Effector memory CD8-positive, alpha-beta T cell (primary cell): ENCODE measurements around the gene NDRG3.
"Not testable (repeated sequence)": the region's sequence is repeated elsewhere in the genome, so short reads cannot be mapped to it uniquely, and the experiment has no call there.

Experiments
- ATAC-seq: fragments of 150-1000 bp; cut with Tn5 transposase; replicated peaks from 2 replicates; pipeline ENCODE4 v1.10.0; 2021; ENCODE audit warnings: mild to moderate bottlenecking, moderate library complexity
- DNase-seq, 3 experiments: peaks; one replicate each; pipeline ENCODE4 v3.0.0; 2021
- H3K27ac Mint-ChIP-seq, 2 donors: one replicate each; pipeline ENCODE4 v1.8.0; 2022; ENCODE audit warnings: mild to moderate bottlenecking in 2 of 2, mixed read lengths in 2 of 2, moderate library complexity in 2 of 2
- H3K27me3 Mint-ChIP-seq, 2 donors: one replicate each; pipeline ENCODE4 v1.8.0; 2022; ENCODE audit warnings: mixed read lengths in 2 of 2
- H3K36me3 Mint-ChIP-seq: one replicate; pipeline ENCODE4 v1.8.0; 2022; ENCODE audit warnings: mild to moderate bottlenecking, moderate library complexity, mixed read lengths; ENCODE audit not compliant: insufficient read depth
- H3K4me1 Mint-ChIP-seq, 2 donors: one replicate each; pipeline ENCODE4 v1.8.0; 2022; ENCODE audit warnings: low read depth in 2 of 2, mixed read lengths in 2 of 2
- H3K4me3 Mint-ChIP-seq, 2 donors: one replicate each; pipeline ENCODE4 v1.8.0; 2022; ENCODE audit warnings: mild to moderate bottlenecking in 2 of 2, mixed read lengths in 2 of 2, moderate library complexity in 2 of 2
- H3K9me3 Mint-ChIP-seq, 2 donors: one replicate each; pipeline ENCODE4 v1.8.0; 2022; ENCODE audit warnings: mixed read lengths in 2 of 2

Gene NDRG3

GRCh38 chr20:36644032-36644705, 101.7 kb downstream of the NDRG3 start:
- Mint-ChIP-seq H3K27ac (peak overlapping the region; percentile 98 to 99), H3K4me1 (peaks cover 50 to 52% of the 10 kb centered on the region in 2 donors), H3K4me3 (peak overlapping the region; percentile 96 to 99), H3K27me3 (no peaks in the 10 kb centered on the region), H3K36me3 (peaks cover 62% of the 10 kb centered on the region), H3K9me3 (no peaks in the 10 kb centered on the region)
- DNase-seq (peak; percentile 65 to 73 (median 66)), ATAC-seq (peak; percentile 87)

- peak overlapping the region; percentile 79 to 98 for H3K27ac Mint-ChIP-seq
- DNase-seq, result no peak
- H3K27me3 Mint-ChIP-seq, result no peaks in the 10 kb centered on the region
- ATAC-seq, result no peak
- H3K9me3 Mint-ChIP-seq, result no peaks in the 10 kb centered on the region
- peak overlapping the region; percentile 96 to 99 for H3K4me3 Mint-ChIP-seq
- H3K4me1 Mint-ChIP-seq, result peaks cover 48 to 50% of the 10 kb centered on the region in 2 donors
- H3K36me3 Mint-ChIP-seq, result peaks cover 78% of the 10 kb centered on the region
These were observed 103.8 kb downstream of the NDRG3 start for GRCh38 chr20:36642136-36642535.

- Mint-ChIP-seq H3K27ac (peak overlapping the region; percentile 79 to 98), H3K4me3 (peak overlapping the region in 1 of 2 donors; percentile 96), H3K9me3 (no peaks in the 10 kb centered on the region), H3K27me3 (no peaks in the 10 kb centered on the region), H3K36me3 (peaks cover 85% of the 10 kb centered on the region), H3K4me1 (peaks cover 45 to 46% of the 10 kb centered on the region in 2 donors)
- DNase-seq (no peak), ATAC-seq (no peak)
These were observed 104.4 kb downstream of the NDRG3 start for GRCh38 chr20:36641506-36641843.

GRCh38 chr20:36638876-36639400, 107.0 kb downstream of the NDRG3 start:
- ATAC-seq, H3K9me3 Mint-ChIP-seq, H3K4me3 Mint-ChIP-seq, DNase-seq, H3K27me3 Mint-ChIP-seq: not testable (repeated sequence)
- Mint-ChIP-seq H3K36me3 (peaks cover 91% of the 10 kb centered on the region), H3K27ac (peak overlapping the region in 1 of 2 donors; percentile 70), H3K4me1 (peaks cover 28 to 29% of the 10 kb centered on the region in 2 donors)

- ATAC-seq, result no peak
- Mint-ChIP-seq H3K4me3 (no peak overlapping the region), H3K27me3 (no peaks in the 10 kb centered on the region), H3K27ac (peak overlapping the region; percentile 11 to 96), H3K9me3 (no peaks in the 10 kb centered on the region), H3K36me3 (peaks cover 87% of the 10 kb centered on the region), H3K4me1 (peaks cover 29 to 33% of the 10 kb centered on the region in 2 donors)
- no peak for DNase-seq
These were observed 111.5 kb downstream of the NDRG3 start for GRCh38 chr20:36634342-36634741.

GRCh38 chr20:36633285-36633772, 112.6 kb downstream of the NDRG3 start:
- ATAC-seq, result no peak
- Mint-ChIP-seq H3K4me3 (no peak overlapping the region), H3K9me3 (no peaks in the 10 kb centered on the region), H3K36me3 (peaks cover 84% of the 10 kb centered on the region), H3K27ac (peak overlapping the region; percentile 96 to 98), H3K27me3 (no peaks in the 10 kb centered on the region), H3K4me1 (peaks cover 32 to 37% of the 10 kb centered on the region in 2 donors)
- no peak for DNase-seq

GRCh38 chr20:36632487-36633284, 113.2 kb downstream of the NDRG3 start:
- ATAC-seq (no peak), DNase-seq (no peak)
- no peaks in the 10 kb centered on the region for H3K9me3 Mint-ChIP-seq
- H3K4me1 Mint-ChIP-seq, result peaks cover 36 to 44% of the 10 kb centered on the region in 2 donors
- peaks cover 84% of the 10 kb centered on the region for H3K36me3 Mint-ChIP-seq
- H3K27ac Mint-ChIP-seq, result peak overlapping the region; percentile 96 to 98
- H3K4me3 Mint-ChIP-seq, result peak overlapping the region in 1 of 2 donors; percentile 2
- H3K27me3 Mint-ChIP-seq, result no peaks in the 10 kb centered on the region

- peaks cover 41 to 49% of the 10 kb centered on the region in 2 donors for H3K4me1 Mint-ChIP-seq
- peak overlapping the region in 1 of 2 donors; percentile 2 for H3K4me3 Mint-ChIP-seq
- ATAC-seq (no peak), DNase-seq (no peak)
- no peaks in the 10 kb centered on the region for H3K9me3 Mint-ChIP-seq
- H3K27ac Mint-ChIP-seq, result peak overlapping the region; percentile 96 to 98
- no peaks in the 10 kb centered on the region for H3K27me3 Mint-ChIP-seq
- H3K36me3 Mint-ChIP-seq, result peaks cover 84% of the 10 kb centered on the region
These were observed 113.8 kb downstream of the NDRG3 start for GRCh38 chr20:36632147-36632486.

GRCh38 chr20:36631646-36632045, 114.2 kb downstream of the NDRG3 start:
- Mint-ChIP-seq H3K9me3 (no peaks in the 10 kb centered on the region), H3K4me3 (no peak overlapping the region), H3K36me3 (peaks cover 84% of the 10 kb centered on the region), H3K27me3 (no peaks in the 10 kb centered on the region), H3K4me1 (peaks cover 45 to 54% of the 10 kb centered on the region in 2 donors), H3K27ac (peak overlapping the region; percentile 96 to 98)
- ATAC-seq (no peak), DNase-seq (no peak)

- no peaks in the 10 kb centered on the region for H3K27me3 Mint-ChIP-seq
- H3K4me3 Mint-ChIP-seq, result peak overlapping the region; percentile 77 to 83
- peak; percentile 39 to 59 (median 43) for DNase-seq
- peaks cover 45 to 50% of the 10 kb centered on the region in 2 donors for H3K4me1 Mint-ChIP-seq
- ATAC-seq, result peak; percentile 75
- no peaks in the 10 kb centered on the region for H3K9me3 Mint-ChIP-seq
- peaks cover 84% of the 10 kb centered on the region for H3K36me3 Mint-ChIP-seq
- H3K27ac Mint-ChIP-seq, result peak overlapping the region; percentile 96 to 98
These were observed 115.9 kb downstream of the NDRG3 start for GRCh38 chr20:36629719-36630681.

GRCh38 chr20:36628076-36628475, 117.8 kb downstream of the NDRG3 start:
- Mint-ChIP-seq H3K4me1 (peaks cover 50 to 61% of the 10 kb centered on the region in 2 donors), H3K36me3 (peaks cover 84% of the 10 kb centered on the region), H3K4me3 (peak overlapping the region in 1 of 2 donors; percentile 39), H3K9me3 (no peaks in the 10 kb centered on the region), H3K27me3 (no peaks in the 10 kb centered on the region), H3K27ac (peak overlapping the region; percentile 96 to 98)
- DNase-seq, result peak; percentile 54 to 68 (median 64)
- ATAC-seq, result peak; percentile 83

GRCh38 chr20:36624944-36625324, 121.0 kb downstream of the NDRG3 start:
- H3K27me3 Mint-ChIP-seq, result no peaks in the 10 kb centered on the region
- peaks cover 76% of the 10 kb centered on the region for H3K36me3 Mint-ChIP-seq
- DNase-seq, result no peak
- H3K27ac Mint-ChIP-seq, result peak overlapping the region; percentile 41 to 76
- H3K4me3 Mint-ChIP-seq, result no peak overlapping the region
- peaks cover 39 to 55% of the 10 kb centered on the region in 2 donors for H3K4me1 Mint-ChIP-seq
- H3K9me3 Mint-ChIP-seq, result no peaks in the 10 kb centered on the region
- no peak for ATAC-seq
